HG03108 (cell line): ENCODE data around the gene SMARCB1.
A peak's percentile ranks its signal among the peaks of the same experiment; 100 is the strongest.
"Not testable (repeated sequence)": the region's sequence is repeated elsewhere in the genome, so short reads cannot be mapped to it uniquely, and the experiment has no call there.

Experiments
- ATAC-seq: cut with Tn5 transposase; IDR thresholded peaks from one replicate; pipeline ENCODE4 v1.9.1; 2021; ENCODE audit warnings: moderate library complexity; ENCODE audit not compliant: unreplicated experiment

The SMARCB1 gene

DNA sequence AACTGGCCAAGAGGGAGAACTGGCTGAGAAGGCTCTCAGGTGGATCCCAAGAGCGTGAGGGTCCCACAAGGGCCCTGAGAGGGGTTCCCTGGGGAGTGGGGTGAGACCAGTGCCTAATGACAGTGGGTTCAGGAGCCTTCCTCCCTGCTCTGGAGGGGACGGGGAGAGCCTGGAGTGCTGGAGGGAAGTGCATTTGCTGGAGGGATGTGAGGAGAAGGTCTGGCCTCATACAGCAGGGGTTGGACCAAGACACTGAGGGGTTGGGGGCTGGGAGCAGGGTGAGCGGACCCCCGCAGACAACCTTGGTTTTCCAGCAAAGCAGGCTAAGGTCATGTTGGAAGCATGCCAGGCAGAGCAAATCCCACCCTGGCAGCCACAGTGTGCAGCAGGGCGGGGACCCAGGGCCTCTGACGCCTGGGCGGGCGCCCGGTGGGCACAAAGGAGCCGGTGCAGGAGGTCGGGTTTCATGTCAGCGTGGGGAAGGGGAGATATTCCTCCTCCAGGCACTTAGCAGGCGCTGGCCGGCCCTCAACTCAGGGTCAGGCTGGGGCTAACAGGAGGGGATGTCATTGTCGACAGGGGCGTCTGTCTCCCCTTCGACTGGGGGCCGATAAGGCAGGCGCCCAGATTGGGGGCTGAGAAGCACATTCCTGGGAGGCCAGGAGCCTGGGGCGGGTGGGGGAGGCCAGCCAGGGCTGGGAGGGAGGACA is 55.1 kb downstream of the SMARCB1 start:
- ATAC-seq, result no peak

- no peak for ATAC-seq
These were observed 55.8 kb downstream of the SMARCB1 start for GRCh38 chr22:23842599-23842998.

DNA sequence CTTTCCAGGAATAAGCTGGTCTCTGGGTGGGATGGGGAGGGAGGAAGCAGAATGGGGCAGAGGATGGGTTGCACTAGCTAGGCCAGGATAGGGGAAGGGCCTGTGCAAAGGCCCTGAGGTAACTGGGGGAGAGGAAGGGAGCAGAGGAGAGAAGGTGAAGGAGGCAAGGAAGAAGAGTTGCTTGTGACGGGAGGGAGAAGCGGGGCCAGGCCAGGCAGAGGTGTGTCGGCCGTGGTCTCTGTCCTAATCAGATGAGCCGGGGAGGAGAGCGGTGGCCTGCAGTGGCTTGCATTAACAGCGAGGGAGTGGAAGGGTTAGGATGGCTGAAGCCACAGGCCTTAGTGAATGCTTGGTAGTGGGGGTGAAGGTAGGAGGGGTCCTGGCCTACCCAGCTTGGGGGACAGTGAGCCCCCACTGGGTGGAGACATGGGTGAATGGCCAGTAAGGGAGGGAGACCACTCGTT is 58.0 kb downstream of the SMARCB1 start:
- peak; percentile 7 for ATAC-seq

DNA sequence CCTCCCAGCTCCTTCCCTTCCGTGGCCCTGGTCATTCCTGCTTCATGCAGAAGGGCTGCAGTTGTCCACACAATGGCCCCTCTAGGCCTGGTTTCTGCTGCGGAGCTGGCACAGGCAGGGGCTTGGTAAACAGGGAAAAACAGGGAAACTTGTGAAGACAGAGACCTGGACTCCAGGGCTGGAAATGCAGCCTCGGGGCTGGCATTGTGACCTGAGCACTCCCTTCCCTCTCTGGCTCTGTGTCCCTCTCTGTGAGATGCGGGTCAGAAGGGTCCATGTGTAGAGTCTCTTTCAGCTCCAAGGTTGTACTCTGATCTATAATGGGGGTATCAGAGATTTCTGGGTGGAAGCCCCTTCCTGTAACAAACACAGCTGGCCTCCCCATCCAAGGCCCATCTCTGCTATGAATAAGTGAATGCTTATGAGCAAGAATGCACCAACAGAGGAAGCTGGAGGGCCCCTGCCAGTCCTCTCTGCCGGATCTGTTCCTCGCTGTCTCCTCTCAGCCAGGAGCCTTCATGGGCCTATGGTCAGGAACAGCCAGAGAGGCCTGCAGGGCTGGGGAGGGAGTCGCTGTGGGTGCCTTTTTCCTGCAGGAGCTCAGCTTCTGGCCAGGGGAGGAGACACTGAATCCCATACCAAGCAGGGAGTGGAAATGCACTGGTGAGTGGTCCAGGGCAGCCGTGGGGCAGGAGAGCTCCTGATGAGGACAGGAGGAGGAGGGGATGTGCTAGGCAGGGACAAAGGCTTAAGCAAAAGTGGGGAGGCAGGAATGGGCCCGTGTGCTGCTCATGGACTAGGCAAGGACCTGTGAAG is 58.7 kb downstream of the SMARCB1 start:
- ATAC-seq, result no peak

- ATAC-seq, result no peak
These were observed 59.3 kb downstream of the SMARCB1 start for GRCh38 chr22:23846081-23846469.

- no peak for ATAC-seq
These were observed 60.6 kb downstream of the SMARCB1 start for GRCh38 chr22:23847310-23847920.

- ATAC-seq, result no peak
These were observed 61.5 kb downstream of the SMARCB1 start for GRCh38 chr22:23847991-23848864.

GRCh38 chr22:23849009-23850006 is 62.5 kb downstream of the SMARCB1 start:
- ATAC-seq, result no peak

DNA sequence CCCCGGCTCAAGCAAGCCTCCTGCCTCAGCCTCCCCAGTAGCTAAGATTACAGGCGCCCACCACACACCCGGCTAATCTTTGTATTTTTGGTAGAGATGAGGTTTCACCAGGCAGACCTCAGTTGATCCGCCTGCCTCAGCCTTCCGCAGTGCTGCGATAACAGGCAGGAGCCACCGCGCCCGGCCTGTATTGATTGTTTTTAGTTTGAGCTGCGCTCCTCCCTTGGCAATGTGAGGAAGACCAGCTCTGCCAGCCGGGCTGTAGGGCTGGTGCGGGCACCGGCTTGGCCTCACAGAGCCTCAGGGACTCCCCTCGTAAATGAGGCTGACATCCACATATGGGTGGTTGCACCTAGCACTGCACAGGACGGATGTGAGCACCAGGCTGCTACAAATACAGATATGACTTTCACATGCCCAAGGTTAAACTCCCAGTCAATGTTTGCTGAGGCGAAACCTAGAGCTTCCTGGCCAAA is 63.4 kb downstream of the SMARCB1 start:
- ATAC-seq, result peak; percentile 72

- ATAC-seq, result peak; percentile 28
These were observed 70.2 kb downstream of the SMARCB1 start for GRCh38 chr22:23856721-23857605.

DNA sequence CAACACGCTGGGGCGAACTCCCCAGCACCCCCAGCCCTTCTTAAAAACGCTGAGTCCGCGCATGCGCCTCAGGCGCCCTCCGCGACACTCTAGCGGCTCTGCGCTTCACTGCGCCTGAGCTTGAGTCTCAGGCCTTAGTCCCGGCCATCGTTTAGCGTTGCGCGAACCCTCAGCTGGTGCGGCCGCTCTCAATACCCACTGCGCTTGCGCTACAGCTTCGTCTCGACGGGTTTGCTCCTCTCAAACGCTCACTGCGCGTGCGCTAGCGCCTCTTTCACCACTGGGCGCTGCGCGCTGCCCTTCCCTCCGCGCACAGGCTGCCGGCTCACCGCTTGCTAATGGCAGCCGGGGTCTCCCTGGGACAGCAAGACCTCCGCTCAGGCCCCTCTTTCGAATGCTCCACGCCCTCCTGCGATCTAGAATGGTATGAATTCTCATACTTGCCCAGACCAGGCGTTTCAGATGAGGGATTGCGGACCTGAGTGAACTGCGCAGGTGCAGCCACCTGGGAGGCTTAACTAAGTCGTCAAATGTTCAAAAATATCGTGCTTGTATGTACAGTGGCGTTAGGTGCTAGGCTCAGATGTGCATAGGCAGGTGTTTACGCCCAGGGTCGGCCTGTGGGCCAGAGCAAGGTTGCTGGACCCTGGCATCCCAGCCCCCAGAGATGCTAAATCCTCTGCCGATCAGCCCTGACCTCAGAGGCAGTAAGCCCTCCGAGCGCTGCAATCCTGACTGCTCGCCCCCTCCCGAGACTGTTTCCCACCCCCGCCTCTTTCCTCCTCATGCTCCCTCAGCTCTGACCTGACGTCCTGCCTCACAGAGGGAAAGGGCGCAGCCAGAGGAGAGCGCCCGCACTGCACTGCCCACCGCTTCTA is 71.1 kb downstream of the SMARCB1 start, which contains the start of gene SLC2A11:
SLC2A11 (plus strand) TSS at position 270 of the 878 bp plus-strand sequence; CDS start at position 395, 125 bp downstream.
- peak; percentile 90 for ATAC-seq

GRCh38 chr22:23858484-23858815 is 71.7 kb downstream of the SMARCB1 start:
- no peak for ATAC-seq

GRCh38 chr22:23859201-23859600 is 72.4 kb downstream of the SMARCB1 start:
- no peak for ATAC-seq

GRCh38 chr22:23860187-23860586 is 73.4 kb downstream of the SMARCB1 start:
- not testable (repeated sequence) for ATAC-seq

GRCh38 chr22:23862103-23862502 is 75.3 kb downstream of the SMARCB1 start:
- no peak for ATAC-seq

DNA sequence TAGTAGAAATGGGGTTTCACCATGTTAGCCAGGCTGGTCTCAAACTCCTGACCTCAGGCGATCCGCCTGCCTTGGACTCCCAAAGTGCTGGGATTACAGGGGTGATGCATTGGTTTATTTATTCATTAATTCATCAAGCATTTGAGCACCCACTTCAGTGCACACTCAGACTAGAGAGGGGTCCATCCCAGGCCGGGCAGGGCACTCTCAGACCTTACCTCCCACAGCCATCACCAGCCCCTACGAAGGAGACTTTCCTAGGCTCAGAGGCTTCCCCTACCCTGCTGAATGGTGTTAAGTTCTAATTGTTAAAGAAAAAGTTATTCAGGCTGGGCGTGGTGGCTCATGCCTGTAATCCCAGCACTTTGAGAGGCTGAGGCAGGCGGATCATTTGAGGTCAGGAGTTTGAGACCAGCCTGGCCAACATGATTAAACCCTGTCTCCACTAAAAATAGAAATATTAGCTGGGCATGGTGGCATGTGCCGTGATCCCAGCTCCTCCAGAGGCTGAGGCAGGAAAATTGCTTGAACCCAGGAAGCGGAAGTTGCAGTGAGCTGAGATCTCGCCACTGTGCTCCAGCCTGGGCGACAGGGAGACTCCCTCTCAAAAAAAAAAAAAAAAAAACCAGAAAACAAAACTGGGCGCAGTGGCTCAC is 77.9 kb downstream of the SMARCB1 start:
- ATAC-seq, result not testable (repeated sequence)

DNA sequence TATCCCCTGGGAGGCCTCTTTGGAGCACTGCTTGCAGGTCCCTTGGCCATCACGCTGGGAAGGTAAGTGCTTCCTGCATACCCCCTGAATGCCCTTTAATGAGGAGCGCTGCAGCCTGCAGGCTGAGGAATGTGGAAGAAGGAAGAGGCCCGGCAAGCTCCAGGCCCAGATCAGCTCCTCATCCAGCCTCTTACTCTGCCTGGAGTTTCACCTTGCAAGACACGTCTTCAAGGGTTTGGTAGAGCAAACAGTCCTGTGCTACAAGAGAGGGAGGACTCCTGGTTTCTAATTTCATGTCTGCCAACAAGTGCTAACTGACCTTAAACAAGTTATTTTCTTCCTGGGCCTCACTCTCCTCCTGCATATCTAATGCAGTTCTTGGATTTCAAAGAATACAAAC is 81.8 kb downstream of the SMARCB1 start:
- no peak for ATAC-seq
